ENCODE results near the gene ANKMY1. TPM values are rescaled to one million over a fixed set of nuclear protein-coding genes. Genes with fewer than 3 reads are reported as not detected.

ANKMY1 gene
- total RNA-seq, 1 donor: 5.2 TPM

GRCh38 chr2:240463274-240463865 is 94.4 kb downstream of the ANKMY1 start:
- no peak for DNase-seq (ENCODE audit: low read depth)
- TF ChIP-seq CTCF (IDR thresholded peaks at IDR 0.05; ENCODE audit: insufficient read depth, low read depth, low read length): no peak
- H3K4me3 ChIP-seq (ENCODE audit: low read depth, low read length): no peak overlapping the region

- TF ChIP-seq CTCF (IDR thresholded peaks at IDR 0.05; ENCODE audit: insufficient read depth, low read depth, low read length): no peak
- no peak overlapping the region for H3K4me3 ChIP-seq (ENCODE audit: low read depth, low read length)
- no peak for DNase-seq (ENCODE audit: low read depth)
These were observed 95.0 kb downstream of the ANKMY1 start for GRCh38 chr2:240462707-240463273.

GRCh38 chr2:240462073-240462706 is 95.6 kb downstream of the ANKMY1 start:
- TF ChIP-seq CTCF (IDR thresholded peaks at IDR 0.05; ENCODE audit: insufficient read depth, low read depth, low read length): no peak
- H3K4me3 ChIP-seq (ENCODE audit: low read depth, low read length): no peak overlapping the region
- DNase-seq (ENCODE audit: low read depth): no peak

- no peak for TF ChIP-seq CTCF (IDR thresholded peaks at IDR 0.05; ENCODE audit: insufficient read depth, low read depth, low read length)
- no peak for DNase-seq (ENCODE audit: low read depth)
- H3K4me3 ChIP-seq (ENCODE audit: low read depth, low read length): no peak overlapping the region
These were observed 96.2 kb downstream of the ANKMY1 start for GRCh38 chr2:240461471-240462072.

- DNase-seq (ENCODE audit: low read depth): no peak
- no peak overlapping the region for H3K4me3 ChIP-seq (ENCODE audit: low read depth, low read length)
- no peak for TF ChIP-seq CTCF (IDR thresholded peaks at IDR 0.05; ENCODE audit: insufficient read depth, low read depth, low read length)
These were observed 96.9 kb downstream of the ANKMY1 start for GRCh38 chr2:240460781-240461431.

- no peak for DNase-seq (ENCODE audit: low read depth)
- H3K4me3 ChIP-seq (ENCODE audit: low read depth, low read length): no peak overlapping the region
- TF ChIP-seq CTCF (IDR thresholded peaks at IDR 0.05; ENCODE audit: insufficient read depth, low read depth, low read length): no peak
These were observed 97.5 kb downstream of the ANKMY1 start for GRCh38 chr2:240460253-240460711.
